Loucy (cell line): ENCODE measurements around the gene MTSS2.
A peak's percentile ranks its signal among the peaks of the same experiment; 100 is the strongest.

Experiments used
- H2AFZ ChIP-seq: fragments of 200-600 bp; sonication (generic); 2 replicates; pipeline ENCODE4 v1.6.0; 2016; ENCODE audit warnings: antibody characterized with exemption, mild to moderate bottlenecking, low read length, moderate library complexity
- H3F3A ChIP-seq: fragments of 200-600 bp; 2 replicates; pipeline ENCODE4 v1.6.0; 2016; ENCODE audit warnings: antibody characterized with exemption, low read depth, mild to moderate bottlenecking
- H3K27me3 ChIP-seq: fragments of 200-600 bp; sonication (generic); 2 replicates; pipeline ENCODE4 v1.6.1; 2014; ENCODE audit warnings: low read length, mild to moderate bottlenecking; ENCODE audit not compliant: insufficient read depth, poor library complexity, severe bottlenecking
- H3K36me3 ChIP-seq: fragments of 200-600 bp; sonication (generic); 2 replicates; pipeline ENCODE4 v1.6.1; 2016; ENCODE audit warnings: low read length; ENCODE audit not compliant: insufficient read depth
- H3K4me1 ChIP-seq: fragments of 200-600 bp; sonication (generic); 2 replicates; pipeline ENCODE4 v1.5.1; 2014; ENCODE audit warnings: low read length, mild to moderate bottlenecking; ENCODE audit not compliant: insufficient read depth, poor library complexity, severe bottlenecking
- H3K4me2 ChIP-seq: fragments of 200-600 bp; sonication (generic); 2 replicates; pipeline ENCODE4 v1.6.0; 2014; ENCODE audit warnings: antibody characterized with exemption, low read length, low read depth, mild to moderate bottlenecking; ENCODE audit not compliant: poor library complexity, severe bottlenecking
- H3K4me3 ChIP-seq: fragments of 200-600 bp; sonication (generic); 2 replicates; pipeline ENCODE4 v1.5.1; 2014; ENCODE audit warnings: low read length, mild to moderate bottlenecking, mixed read lengths; ENCODE audit not compliant: poor library complexity, severe bottlenecking
- H3K79me2 ChIP-seq: fragments of 200-600 bp; sonication (generic); 2 replicates; pipeline ENCODE4 v1.6.1; 2014; ENCODE audit warnings: low read length; ENCODE audit not compliant: insufficient read depth
- H3K9ac ChIP-seq: fragments of 200-600 bp; sonication (generic); 2 replicates; pipeline ENCODE4 v1.6.0; 2014; ENCODE audit warnings: mild to moderate bottlenecking, low read depth, low read length, moderate library complexity; ENCODE audit not compliant: poor library complexity, severe bottlenecking
- H3K9me2 ChIP-seq: fragments of 200-600 bp; sonication (generic); replicated peaks from 2 replicates; pipeline ENCODE4 v1.6.1; 2016; ENCODE audit warnings: low read depth, low read length, mixed read lengths
- H3K9me3 ChIP-seq: fragments of 200-600 bp; sonication (generic); 2 replicates; pipeline ENCODE4 v1.6.1; 2014; ENCODE audit warnings: mild to moderate bottlenecking, antibody characterized with exemption, low read length, low read depth; ENCODE audit not compliant: insufficient read depth
- H4K20me1 ChIP-seq: fragments of 200-600 bp; sonication (generic); 2 replicates; pipeline ENCODE4 v1.6.0; 2014; ENCODE audit warnings: antibody characterized with exemption, low read length, mild to moderate bottlenecking; ENCODE audit not compliant: insufficient read depth, poor library complexity, severe bottlenecking
- EZH2phosphoT487 ChIP-seq: fragments of 200-600 bp; IDR thresholded peaks from 2 replicates; pipeline ENCODE4 v1.6.1; 2018; ENCODE audit warnings: antibody characterized with exemption, mild to moderate bottlenecking, moderate library complexity, borderline replicate concordance
- TF ChIP-seq, protein P1 (sequence below): fragments of 200-600 bp; sonication (generic); conservative IDR thresholded peaks from 2 replicates; pipeline ENCODE4 v1.5.1; 2014; ENCODE audit warnings: mild to moderate bottlenecking, antibody characterized with exemption, low read length

The MTSS2 gene

DNA sequence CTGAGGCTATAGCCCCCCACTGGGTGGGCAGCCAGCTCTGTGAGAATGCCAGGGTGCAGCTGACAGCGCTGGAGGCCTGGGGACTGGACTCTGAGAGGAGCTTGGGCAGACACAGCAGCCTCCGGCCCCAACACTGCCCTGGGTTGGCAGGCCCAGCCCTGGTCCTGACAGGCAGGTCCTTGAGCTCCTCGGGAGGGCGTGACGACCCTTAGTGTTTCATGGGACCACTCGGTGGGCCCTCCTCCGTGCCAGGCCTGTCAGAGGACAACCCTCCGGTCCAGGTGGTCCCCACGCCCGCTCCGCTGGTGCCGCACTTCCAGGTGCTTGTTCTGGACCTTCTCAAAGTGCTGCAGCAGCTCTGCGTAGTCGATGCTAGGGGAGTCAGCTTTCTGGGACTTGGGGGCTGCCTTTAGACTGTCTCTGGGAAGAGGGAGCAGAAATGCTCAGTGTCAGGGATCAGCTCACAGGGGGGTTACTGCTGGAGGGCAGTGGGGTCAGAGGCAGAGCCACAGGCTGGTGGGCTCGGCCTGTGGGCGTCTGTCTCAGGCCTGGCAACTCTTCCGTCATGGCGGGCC lies 1.9 kb upstream of the MTSS2 start:
- Histone ChIP-seq H3K79me2 (peaks cover 18% of the 10 kb centered on the region; the same call in 1 of the 2 replicates), H3K4me3 (no peak overlapping the region), H3K4me1 (peaks cover 23% of the 10 kb centered on the region), H3F3A (no peaks in the 10 kb centered on the region), H3K36me3 (no peaks in the 10 kb centered on the region), H3K9ac (no peak overlapping the region), H4K20me1 (peaks cover under 1% of the 10 kb centered on the region), H3K27me3 (no peaks in the 10 kb centered on the region), H3K4me2 (no peak overlapping the region), H2AFZ (no peak overlapping the region), H3K9me2 (no peaks in the 10 kb centered on the region), H3K9me3 (no peaks in the 10 kb centered on the region)
- TF ChIP-seq EZH2phosphoT487 = no peak
- TF ChIP-seq, protein P1, sequence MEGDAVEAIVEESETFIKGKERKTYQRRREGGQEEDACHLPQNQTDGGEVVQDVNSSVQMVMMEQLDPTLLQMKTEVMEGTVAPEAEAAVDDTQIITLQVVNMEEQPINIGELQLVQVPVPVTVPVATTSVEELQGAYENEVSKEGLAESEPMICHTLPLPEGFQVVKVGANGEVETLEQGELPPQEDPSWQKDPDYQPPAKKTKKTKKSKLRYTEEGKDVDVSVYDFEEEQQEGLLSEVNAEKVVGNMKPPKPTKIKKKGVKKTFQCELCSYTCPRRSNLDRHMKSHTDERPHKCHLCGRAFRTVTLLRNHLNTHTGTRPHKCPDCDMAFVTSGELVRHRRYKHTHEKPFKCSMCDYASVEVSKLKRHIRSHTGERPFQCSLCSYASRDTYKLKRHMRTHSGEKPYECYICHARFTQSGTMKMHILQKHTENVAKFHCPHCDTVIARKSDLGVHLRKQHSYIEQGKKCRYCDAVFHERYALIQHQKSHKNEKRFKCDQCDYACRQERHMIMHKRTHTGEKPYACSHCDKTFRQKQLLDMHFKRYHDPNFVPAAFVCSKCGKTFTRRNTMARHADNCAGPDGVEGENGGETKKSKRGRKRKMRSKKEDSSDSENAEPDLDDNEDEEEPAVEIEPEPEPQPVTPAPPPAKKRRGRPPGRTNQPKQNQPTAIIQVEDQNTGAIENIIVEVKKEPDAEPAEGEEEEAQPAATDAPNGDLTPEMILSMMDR = no peak

DNA sequence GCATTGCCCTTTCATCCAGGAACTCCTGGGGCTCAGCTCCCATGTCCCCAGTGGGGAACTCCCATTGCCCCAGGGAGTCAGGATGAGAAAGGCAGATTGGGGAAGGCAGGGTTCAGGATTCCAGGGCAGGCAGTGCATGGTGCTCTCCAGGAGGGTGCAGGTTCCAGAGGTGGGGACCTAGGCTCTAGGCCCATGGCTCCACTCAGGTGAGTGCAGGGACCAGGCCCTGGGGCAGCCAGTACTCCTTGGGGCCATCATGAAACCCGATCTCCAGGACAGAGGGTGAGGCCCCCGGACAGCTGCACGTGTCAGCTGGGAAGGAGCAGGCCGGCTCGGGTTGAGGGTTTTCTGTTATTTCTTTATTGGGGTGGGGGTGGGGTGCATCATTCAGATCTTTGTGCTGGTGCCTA lies 1.3 kb upstream of the MTSS2 start:
- H3K9me3 ChIP-seq = no peaks in the 10 kb centered on the region
- H3K9me2 ChIP-seq = no peaks in the 10 kb centered on the region
- H3F3A ChIP-seq = no peaks in the 10 kb centered on the region
- H3K4me3 ChIP-seq = no peak overlapping the region
- no peak overlapping the region for H3K4me2 ChIP-seq
- H3K36me3 ChIP-seq = no peaks in the 10 kb centered on the region
- H4K20me1 ChIP-seq = peaks cover 6% of the 10 kb centered on the region
- H3K79me2 ChIP-seq = peaks cover 18% of the 10 kb centered on the region; the same call in 1 of the 2 replicates
- no peak overlapping the region for H3K9ac ChIP-seq
- no peak for TF ChIP-seq EZH2phosphoT487
- TF ChIP-seq, protein P1 = no peak
- H3K27me3 ChIP-seq = no peaks in the 10 kb centered on the region
- peaks cover 17% of the 10 kb centered on the region for H3K4me1 ChIP-seq
- H2AFZ ChIP-seq = no peak overlapping the region

DNA sequence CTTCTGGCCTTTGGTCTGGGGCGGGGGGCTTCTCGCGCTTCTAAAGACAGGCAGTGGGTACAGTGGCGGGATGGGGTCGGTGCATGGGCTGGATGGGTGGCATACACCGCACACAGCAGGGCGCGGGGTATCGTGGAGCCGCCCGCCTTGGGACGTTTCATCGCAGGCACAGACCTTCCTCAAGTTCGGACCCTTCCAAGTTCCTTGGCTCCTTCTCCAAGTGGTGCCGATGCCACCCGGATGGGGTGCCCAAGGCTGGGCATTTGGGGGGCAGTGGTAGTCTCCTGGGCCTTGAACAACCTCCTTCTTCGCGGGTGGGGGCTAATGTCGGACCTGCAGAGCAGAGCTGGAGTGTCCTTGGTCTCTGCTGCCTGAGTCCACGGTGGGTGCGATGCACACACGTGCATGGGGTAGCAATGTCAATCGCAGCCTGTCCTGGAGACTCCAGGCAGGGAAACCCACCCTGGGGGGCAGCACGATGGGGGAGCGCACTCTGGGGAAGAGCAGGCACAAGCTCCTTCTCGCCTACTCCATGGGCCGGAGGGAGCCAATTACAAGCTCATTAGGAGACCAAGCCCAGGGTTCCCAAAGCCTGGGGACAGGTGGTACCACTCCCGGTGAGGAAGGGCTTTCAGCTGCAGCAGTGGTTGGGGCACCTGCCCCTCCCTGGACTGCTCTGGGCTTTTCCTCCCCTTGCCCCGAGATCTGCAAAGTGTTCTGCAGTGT lies 686 bp upstream of the MTSS2 start:
- peak overlapping the region; percentile 21 for H3K4me2 ChIP-seq

More for the DNA sequence above, 686 bp upstream of the MTSS2 start:
- H3K4me1 ChIP-seq = peaks cover 20% of the 10 kb centered on the region
- H3K4me3 ChIP-seq = peak overlapping the region; percentile 49
- peaks cover 18% of the 10 kb centered on the region; the same call in 1 of the 2 replicates for H3K79me2 ChIP-seq
- H2AFZ ChIP-seq = no peak overlapping the region
- no peak overlapping the region for H3K9ac ChIP-seq
- no peaks in the 10 kb centered on the region for H3K36me3 ChIP-seq
- H3F3A ChIP-seq = no peaks in the 10 kb centered on the region
- no peaks in the 10 kb centered on the region for H3K9me2 ChIP-seq
- H3K9me3 ChIP-seq = no peaks in the 10 kb centered on the region
- no peak for TF ChIP-seq EZH2phosphoT487
- TF ChIP-seq, protein P1 = no peak
- peaks cover 6% of the 10 kb centered on the region for H4K20me1 ChIP-seq
- no peaks in the 10 kb centered on the region for H3K27me3 ChIP-seq
